ENCODE data around the gene SWAP70. TPM values are rescaled to one million over a fixed set of nuclear protein-coding genes. Genes with fewer than 3 reads are reported as not detected.

Gene SWAP70
- total RNA-seq, 3 donors from 2014 or later (not counting 1 experiment from before 2014, with no cell fraction given) = 11.8 to 14.0 (median 11.9) TPM

GRCh38 chr11:9787260-9787659 lies 123.4 kb downstream of the SWAP70 start:
- WGBS (ENCODE audit: insufficient coverage) = 81% methylated on average over 5 of the region's 5 CpGs
- peaks cover 14% of the 10 kb centered on the region for H3K4me1 ChIP-seq (ENCODE audit: control insufficient read depth, insufficient read depth, low read length)
- no peaks in the 10 kb centered on the region for H3K27me3 Mint-ChIP-seq (ENCODE audit: low read depth in 2 of 2)
- no peaks in the 10 kb centered on the region for H3K9me3 Mint-ChIP-seq
- H3K36me3 ChIP-seq (ENCODE audit: control insufficient read depth, insufficient read depth, low read length) = peaks cover 4% of the 10 kb centered on the region
- DNase-seq (no peak), ATAC-seq (no peak)
- no peak overlapping the region for H3K4me3 Mint-ChIP-seq
- H3K27ac ChIP-seq (ENCODE audit: low read length) = no peak overlapping the region
- TF ChIP-seq, protein P1, sequence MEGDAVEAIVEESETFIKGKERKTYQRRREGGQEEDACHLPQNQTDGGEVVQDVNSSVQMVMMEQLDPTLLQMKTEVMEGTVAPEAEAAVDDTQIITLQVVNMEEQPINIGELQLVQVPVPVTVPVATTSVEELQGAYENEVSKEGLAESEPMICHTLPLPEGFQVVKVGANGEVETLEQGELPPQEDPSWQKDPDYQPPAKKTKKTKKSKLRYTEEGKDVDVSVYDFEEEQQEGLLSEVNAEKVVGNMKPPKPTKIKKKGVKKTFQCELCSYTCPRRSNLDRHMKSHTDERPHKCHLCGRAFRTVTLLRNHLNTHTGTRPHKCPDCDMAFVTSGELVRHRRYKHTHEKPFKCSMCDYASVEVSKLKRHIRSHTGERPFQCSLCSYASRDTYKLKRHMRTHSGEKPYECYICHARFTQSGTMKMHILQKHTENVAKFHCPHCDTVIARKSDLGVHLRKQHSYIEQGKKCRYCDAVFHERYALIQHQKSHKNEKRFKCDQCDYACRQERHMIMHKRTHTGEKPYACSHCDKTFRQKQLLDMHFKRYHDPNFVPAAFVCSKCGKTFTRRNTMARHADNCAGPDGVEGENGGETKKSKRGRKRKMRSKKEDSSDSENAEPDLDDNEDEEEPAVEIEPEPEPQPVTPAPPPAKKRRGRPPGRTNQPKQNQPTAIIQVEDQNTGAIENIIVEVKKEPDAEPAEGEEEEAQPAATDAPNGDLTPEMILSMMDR (IDR thresholded peaks at IDR 0.05) = no peak
- H3K27me3 ChIP-seq (ENCODE audit: control insufficient read depth, insufficient read depth, low read length) = no peaks in the 10 kb centered on the region
- H3K36me3 Mint-ChIP-seq = peaks cover 4% of the 10 kb centered on the region
- no peak overlapping the region for H3K27ac Mint-ChIP-seq
- H3K4me1 Mint-ChIP-seq = peaks cover 0 to 13% of the 10 kb centered on the region in 2 donors
- no peak overlapping the region for H3K4me3 ChIP-seq (ENCODE audit: low read length)
- no peaks in the 10 kb centered on the region for H3K9me3 ChIP-seq (ENCODE audit: control insufficient read depth, insufficient read depth, low read length)
- intact Hi-C loops (cut with micrococcal nuclease) = no loop called here

GRCh38 chr11:9787981-9788521 lies 124.2 kb downstream of the SWAP70 start:
- H3K4me3 ChIP-seq (ENCODE audit: low read length) = no peak overlapping the region
- Mint-ChIP-seq H3K36me3 (peaks cover 4% of the 10 kb centered on the region), H3K4me3 (no peak overlapping the region), H3K4me1 (peaks cover 0 to 13% of the 10 kb centered on the region in 2 donors), H3K27ac (no peak overlapping the region), H3K27me3 (ENCODE audit: low read depth in 2 of 2) (no peaks in the 10 kb centered on the region), H3K9me3 (no peaks in the 10 kb centered on the region)
- intact Hi-C loops (cut with micrococcal nuclease) = no loop called here
- DNase-seq = no peak
- ATAC-seq = no peak
- TF ChIP-seq, protein P1 (IDR thresholded peaks at IDR 0.05) = no peak
- H3K27me3 ChIP-seq (ENCODE audit: control insufficient read depth, insufficient read depth, low read length) = no peaks in the 10 kb centered on the region
- 48% methylated on average over 3 of the region's 3 CpGs for WGBS (ENCODE audit: insufficient coverage)
- H3K9me3 ChIP-seq (ENCODE audit: control insufficient read depth, insufficient read depth, low read length) = no peaks in the 10 kb centered on the region
- no peak overlapping the region for H3K27ac ChIP-seq (ENCODE audit: low read length)
- H3K36me3 ChIP-seq (ENCODE audit: control insufficient read depth, insufficient read depth, low read length) = peaks cover 4% of the 10 kb centered on the region
- H3K4me1 ChIP-seq (ENCODE audit: control insufficient read depth, insufficient read depth, low read length) = peaks cover 14% of the 10 kb centered on the region

- H3K36me3 Mint-ChIP-seq = no peaks in the 10 kb centered on the region
- peaks cover 0 to 13% of the 10 kb centered on the region in 2 donors for H3K4me1 Mint-ChIP-seq
- Histone ChIP-seq H3K27me3 (ENCODE audit: control insufficient read depth, insufficient read depth, low read length) (no peaks in the 10 kb centered on the region), H3K4me1 (ENCODE audit: control insufficient read depth, insufficient read depth, low read length) (peaks cover 14% of the 10 kb centered on the region), H3K9me3 (ENCODE audit: control insufficient read depth, insufficient read depth, low read length) (no peaks in the 10 kb centered on the region), H3K36me3 (ENCODE audit: control insufficient read depth, insufficient read depth, low read length) (peaks cover 2% of the 10 kb centered on the region), H3K27ac (ENCODE audit: low read length) (no peak overlapping the region), H3K4me3 (ENCODE audit: low read length) (no peak overlapping the region)
- DNase-seq = no peak
- ATAC-seq = no peak
- H3K9me3 Mint-ChIP-seq = no peaks in the 10 kb centered on the region
- no peaks in the 10 kb centered on the region for H3K27me3 Mint-ChIP-seq (ENCODE audit: low read depth in 2 of 2)
- no peak overlapping the region for H3K4me3 Mint-ChIP-seq
- WGBS (ENCODE audit: insufficient coverage) = 93% methylated on average over 3 of the region's 3 CpGs
- intact Hi-C loops (cut with micrococcal nuclease) = no loop called here
- no peak overlapping the region for H3K27ac Mint-ChIP-seq
- TF ChIP-seq, protein P1 (IDR thresholded peaks at IDR 0.05) = no peak
Measured at GRCh38 chr11:9789910-9790309, 126.0 kb downstream of the SWAP70 start.

- Histone ChIP-seq H3K4me1 (ENCODE audit: control insufficient read depth, insufficient read depth, low read length) (peaks cover 14% of the 10 kb centered on the region), H3K27me3 (ENCODE audit: control insufficient read depth, insufficient read depth, low read length) (no peaks in the 10 kb centered on the region), H3K36me3 (ENCODE audit: control insufficient read depth, insufficient read depth, low read length) (peaks cover 2% of the 10 kb centered on the region), H3K27ac (ENCODE audit: low read length) (no peak overlapping the region), H3K4me3 (ENCODE audit: low read length) (no peak overlapping the region), H3K9me3 (ENCODE audit: control insufficient read depth, insufficient read depth, low read length) (no peaks in the 10 kb centered on the region)
- H3K36me3 Mint-ChIP-seq = no peaks in the 10 kb centered on the region
- DNase-seq (no peak), ATAC-seq (no peak)
- intact Hi-C loops (cut with micrococcal nuclease) = no loop called here
- H3K4me1 Mint-ChIP-seq = peaks cover 0 to 13% of the 10 kb centered on the region in 2 donors
- H3K27ac Mint-ChIP-seq = no peak overlapping the region
- TF ChIP-seq, protein P1 (IDR thresholded peaks at IDR 0.05) = no peak
- WGBS (ENCODE audit: insufficient coverage) = 83% methylated on average over 3 of the region's 3 CpGs
- H3K9me3 Mint-ChIP-seq = no peaks in the 10 kb centered on the region
- no peaks in the 10 kb centered on the region for H3K27me3 Mint-ChIP-seq (ENCODE audit: low read depth in 2 of 2)
- no peak overlapping the region for H3K4me3 Mint-ChIP-seq
Measured at GRCh38 chr11:9790703-9791102, 126.8 kb downstream of the SWAP70 start.

All from natural killer cell (primary cell).